Measurements from ENCODE around the gene NAGS. TPM values are rescaled to one million over a fixed set of nuclear protein-coding genes. Genes with fewer than 3 reads are reported as not detected.
"Not testable (repeated sequence)": the region's sequence is repeated elsewhere in the genome, so short reads cannot be mapped to it uniquely, and the experiment has no call there.

NAGS gene
- total RNA-seq, 1 experiment from 2014 or later: 0.99 TPM

- DNase-seq (ENCODE audit: low read depth): no peak
Observed at GRCh38 chr17:44039829-44040635, 35.6 kb downstream of the NAGS start.

DNA sequence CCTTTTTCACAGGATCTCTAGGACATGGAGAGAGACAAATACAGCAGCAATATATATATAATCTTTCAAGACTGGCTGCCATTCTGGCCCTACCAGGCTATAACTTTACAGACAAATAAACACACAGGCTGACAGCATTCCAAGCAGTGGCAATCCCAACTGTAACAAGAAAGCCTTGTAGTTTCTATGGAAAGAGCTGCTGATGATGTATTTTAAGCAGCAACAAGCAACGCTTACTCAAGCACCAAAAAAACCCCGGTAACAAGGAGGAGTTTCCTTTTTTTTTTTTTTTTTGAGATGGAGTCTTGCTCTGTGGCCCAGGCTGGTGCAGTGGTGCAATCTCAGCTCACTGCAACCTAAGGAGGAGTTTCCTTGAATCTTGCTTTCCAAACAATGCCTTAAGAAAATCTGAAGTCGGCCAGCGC lies 38.9 kb downstream of the NAGS start:
- DNase-seq (ENCODE audit: low read depth): no peak

DNA sequence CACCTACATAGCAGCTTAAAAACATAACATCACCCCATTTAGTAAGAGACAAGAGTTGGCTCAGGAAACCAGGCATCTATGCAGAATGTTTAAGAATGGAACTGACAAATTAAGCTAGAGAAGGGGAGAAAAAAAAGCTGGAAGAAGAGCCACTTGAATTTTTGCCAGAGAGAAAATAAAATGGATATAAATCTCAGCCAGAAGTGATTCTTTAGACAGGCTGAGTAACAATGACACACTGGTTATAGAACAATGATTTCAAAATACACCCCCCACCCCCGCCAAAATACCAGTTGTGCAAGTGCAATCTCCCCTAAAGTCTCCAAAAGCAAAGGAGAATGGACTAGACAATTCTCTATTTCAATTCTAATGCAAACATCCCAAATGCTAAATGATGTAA lies 39.6 kb downstream of the NAGS start:
- peak; percentile 13 for DNase-seq (ENCODE audit: low read depth)

GRCh38 chr17:44045486-44045885 lies 41.1 kb downstream of the NAGS start:
- DNase-seq (ENCODE audit: low read depth): no peak

DNA sequence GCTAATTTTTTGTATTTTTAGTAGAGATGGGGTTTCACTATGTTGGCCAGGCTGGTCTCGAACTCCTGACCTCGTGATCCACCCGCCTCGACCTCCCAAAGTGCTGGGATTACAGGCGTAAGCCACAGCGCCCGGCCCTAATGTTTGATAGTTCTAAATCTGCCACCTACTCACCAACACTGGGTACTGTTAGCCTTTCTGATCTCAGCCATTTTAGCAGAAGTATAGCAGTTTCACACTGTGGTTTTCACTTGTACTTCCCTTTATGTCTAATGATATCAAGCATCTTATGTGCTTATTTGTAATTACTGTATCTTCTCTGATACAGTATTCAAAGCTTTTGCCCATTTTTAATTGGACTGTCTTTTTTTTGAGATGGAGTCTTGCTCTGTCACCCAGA lies 42.5 kb downstream of the NAGS start:
- DNase-seq (ENCODE audit: low read depth): not testable (repeated sequence)

DNA sequence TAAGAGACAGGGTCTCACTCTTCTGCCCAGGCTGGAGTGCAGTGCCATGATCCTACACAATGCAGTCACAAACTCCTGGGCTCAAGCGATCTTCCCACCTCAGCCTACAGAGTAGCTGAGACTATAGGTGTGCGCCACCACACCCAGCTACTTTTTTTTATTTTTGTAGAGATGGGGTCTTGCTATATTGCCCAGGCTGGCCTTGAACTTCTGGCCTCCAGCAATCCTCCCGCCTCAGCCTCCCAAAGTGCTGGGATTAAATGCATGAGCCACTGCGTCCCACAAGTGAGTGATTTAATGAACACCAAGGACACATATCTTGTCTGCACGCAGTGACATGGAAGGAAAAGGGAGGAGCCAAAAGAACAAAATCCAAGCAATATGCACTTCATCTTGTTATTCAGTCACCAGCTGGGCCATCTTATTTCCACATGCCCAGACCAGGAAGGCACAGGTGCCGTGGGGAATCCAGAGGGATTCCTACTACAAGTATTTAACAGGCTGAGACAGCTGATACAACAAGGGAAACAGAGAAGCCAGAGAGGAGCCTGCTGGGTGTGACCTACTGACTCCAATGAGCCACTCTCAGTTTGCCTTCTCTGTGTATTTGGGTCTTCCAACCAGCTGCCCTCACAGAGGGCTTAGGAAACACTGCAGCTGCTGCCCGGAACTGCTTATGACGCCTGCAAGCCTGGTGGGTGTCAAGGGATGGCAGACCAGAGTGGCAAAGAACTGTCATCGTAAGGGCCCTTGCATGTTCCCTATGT lies 45.1 kb downstream of the NAGS start:
- no peak for DNase-seq (ENCODE audit: low read depth)

- DNase-seq (ENCODE audit: low read depth): peak; percentile 20
Observed at GRCh38 chr17:44053125-44053872, 48.9 kb downstream of the NAGS start.

Other genes with a start within 250 kb of the NAGS start
- not detected in 2 replicates for gene SOST, start 245.8 kb upstream of the NAGS start, total RNA-seq (2014; rRNA removed; shearing (Covaris generic))
- 37.7 and 51.5 TPM in 2 replicates for gene DUSP3, start 225.6 kb upstream of the NAGS start, total RNA-seq (2014; rRNA removed; shearing (Covaris generic))
- gene CFAP97D1, start 224.2 kb upstream of the NAGS start, total RNA-seq (2014; rRNA removed; shearing (Covaris generic)): not detected in 2 replicates
- gene MPP3, start 171.5 kb upstream of the NAGS start, total RNA-seq (2014; rRNA removed; shearing (Covaris generic)): 5.1 and 5.9 TPM in 2 replicates
- not detected in 2 replicates for gene CD300LG, start 157.4 kb upstream of the NAGS start, total RNA-seq (2014; rRNA removed; shearing (Covaris generic))
- gene MPP2, start 97.1 kb upstream of the NAGS start, total RNA-seq (2014; rRNA removed; shearing (Covaris generic)): 2.5 and 4.4 TPM in 2 replicates
- gene PPY, start 62.1 kb upstream of the NAGS start, total RNA-seq (2014; rRNA removed; shearing (Covaris generic)): not detected in 2 replicates
- gene PYY, start 50.7 kb upstream of the NAGS start, total RNA-seq (2014; rRNA removed; shearing (Covaris generic)): not detected in 2 replicates
- 40.0 and 41.3 TPM in 2 replicates for gene TMEM101, start 10.3 kb downstream of the NAGS start, total RNA-seq (2014; rRNA removed; shearing (Covaris generic))
- gene LSM12, start 62.0 kb downstream of the NAGS start, total RNA-seq (2014; rRNA removed; shearing (Covaris generic)): 112 and 121 TPM in 2 replicates
- gene G6PC3, start 66.1 kb downstream of the NAGS start, total RNA-seq (2014; rRNA removed; shearing (Covaris generic)): 63.5 and 66.4 TPM in 2 replicates
- gene HDAC5, start 119.0 kb downstream of the NAGS start, total RNA-seq (2014; rRNA removed; shearing (Covaris generic)): 37.8 and 46.0 TPM in 2 replicates
- 6.5 and 7.5 TPM in 2 replicates for gene HROB, start 137.3 kb downstream of the NAGS start, total RNA-seq (2014; rRNA removed; shearing (Covaris generic))
- gene ASB16, start 166.1 kb downstream of the NAGS start, total RNA-seq (2014; rRNA removed; shearing (Covaris generic)): not detected in 2 replicates
- 36.8 and 37.6 TPM in 2 replicates for gene TMUB2, start 182.3 kb downstream of the NAGS start, total RNA-seq (2014; rRNA removed; shearing (Covaris generic))
- gene ATXN7L3, start 195.3 kb downstream of the NAGS start, total RNA-seq (2014; rRNA removed; shearing (Covaris generic)): 21.3 and 32.7 TPM in 2 replicates
- 37.8 and 57.5 TPM in 2 replicates for gene UBTF, start 215.1 kb downstream of the NAGS start, total RNA-seq (2014; rRNA removed; shearing (Covaris generic))

All from M059J (cell line).